ENCODE results near the gene KMT5C.
"Not testable (repeated sequence)": the region's sequence is repeated elsewhere in the genome, so short reads cannot be mapped to it uniquely, and the experiment has no call there.

Gene KMT5C

DNA sequence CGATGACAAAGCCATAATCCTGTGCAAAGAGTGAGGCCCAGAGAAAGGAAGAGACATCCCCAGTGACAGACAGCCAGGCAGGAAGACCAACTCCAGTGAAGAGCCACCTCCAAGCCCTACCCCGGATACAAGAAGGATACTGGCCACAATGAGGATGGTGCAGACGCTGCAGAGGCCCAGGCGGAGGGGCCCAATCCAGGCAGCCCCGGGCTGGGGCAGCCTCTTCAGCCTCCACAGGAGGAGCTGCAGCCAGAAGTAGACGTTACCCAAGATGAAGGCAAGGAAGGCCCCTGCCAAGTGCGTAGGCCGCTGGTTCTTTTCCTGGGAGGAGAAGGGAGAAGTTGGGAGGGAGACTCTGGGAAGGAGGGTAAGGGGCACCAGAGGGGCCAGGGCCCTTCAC, 23.0 kb upstream of the KMT5C start:
- no peak for DNase-seq (ENCODE audit: low read depth)

DNA sequence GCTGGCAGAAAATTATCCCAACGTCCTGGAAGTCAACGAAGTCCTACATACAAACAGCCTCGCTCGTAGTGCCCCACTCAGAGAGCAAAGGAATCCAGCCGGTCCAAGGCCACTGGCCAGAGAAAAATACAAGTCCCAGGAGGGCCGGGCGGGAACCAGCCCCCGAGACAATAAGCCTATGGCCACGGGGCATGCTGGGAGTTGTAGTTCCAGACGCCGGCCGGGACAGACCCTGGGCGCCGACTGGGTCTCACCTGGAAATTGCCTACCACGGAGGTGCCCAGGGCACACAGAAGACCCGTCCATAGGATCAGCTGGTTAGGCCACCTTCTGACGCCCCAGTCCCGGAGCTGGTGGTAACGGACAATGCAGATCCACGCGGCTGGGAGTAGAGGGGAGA, 19.9 kb upstream of the KMT5C start:
- DNase-seq (ENCODE audit: low read depth), result no peak

GRCh38 chr19:55320844-55321419, 18.7 kb upstream of the KMT5C start:
- DNase-seq (ENCODE audit: low read depth), result no peak

- no peak for DNase-seq (ENCODE audit: low read depth)
These were observed 18.1 kb upstream of the KMT5C start for GRCh38 chr19:55321466-55322137.

GRCh38 chr19:55322204-55322885, 17.3 kb upstream of the KMT5C start:
- no peak for DNase-seq (ENCODE audit: low read depth)

DNA sequence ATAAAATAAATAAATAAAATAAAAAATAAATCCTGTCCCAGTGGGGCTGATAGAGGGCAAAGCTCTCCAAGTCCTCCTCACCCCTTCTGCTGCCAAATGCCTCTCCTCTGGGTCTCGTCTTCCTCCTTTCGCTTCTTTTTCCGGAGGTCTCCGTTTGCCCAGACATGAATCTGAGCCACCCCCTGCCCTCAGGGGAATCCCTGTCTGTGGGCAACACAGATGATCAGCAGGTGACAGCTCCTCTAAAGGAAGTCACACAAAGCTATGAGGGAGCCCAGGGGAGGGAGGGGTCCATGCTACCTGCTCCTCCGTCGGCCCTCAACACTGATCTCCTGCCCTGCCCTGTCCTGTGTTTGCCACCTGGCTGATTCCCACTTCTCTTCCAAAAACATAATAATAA, 15.0 kb upstream of the KMT5C start:
- DNase-seq (ENCODE audit: low read depth), result no peak

GRCh38 chr19:55325172-55325571, 14.5 kb upstream of the KMT5C start, which contains the start of gene TMEM150B:
Gene TMEM150B (minus strand): TSS chr19:55325341. CDS start chr19:55321036, 4,305 bp downstream.
- no peak for DNase-seq (ENCODE audit: low read depth)

GRCh38 chr19:55328774-55329318, 10.8 kb upstream of the KMT5C start:
- DNase-seq (ENCODE audit: low read depth), result not testable (repeated sequence)

GRCh38 chr19:55329791-55330190, 9.9 kb upstream of the KMT5C start:
- not testable (repeated sequence) for DNase-seq (ENCODE audit: low read depth)

DNA sequence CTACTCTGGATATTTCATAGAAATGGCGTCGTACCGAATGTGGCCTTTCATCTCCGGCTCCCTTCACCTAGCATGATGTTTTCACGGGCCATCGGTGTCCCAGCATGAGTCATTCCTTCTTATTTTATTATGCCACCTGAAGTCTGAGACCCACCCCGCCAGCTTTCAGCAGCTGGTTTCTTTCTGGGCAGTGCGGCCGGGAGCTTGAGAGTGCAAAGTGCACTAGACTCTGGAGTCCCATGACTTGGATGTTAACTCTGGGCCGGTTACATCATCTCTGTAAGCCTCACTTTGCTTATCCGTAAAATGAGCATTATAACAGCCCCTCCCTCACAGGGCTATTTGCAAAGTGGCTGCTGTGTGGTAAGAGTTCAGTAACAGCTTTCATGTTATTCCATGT, 5.8 kb upstream of the KMT5C start:
- no peak for DNase-seq (ENCODE audit: low read depth)

GRCh38 chr19:55336101-55336500, 3.6 kb upstream of the KMT5C start:
- no peak for DNase-seq (ENCODE audit: low read depth)

DNA sequence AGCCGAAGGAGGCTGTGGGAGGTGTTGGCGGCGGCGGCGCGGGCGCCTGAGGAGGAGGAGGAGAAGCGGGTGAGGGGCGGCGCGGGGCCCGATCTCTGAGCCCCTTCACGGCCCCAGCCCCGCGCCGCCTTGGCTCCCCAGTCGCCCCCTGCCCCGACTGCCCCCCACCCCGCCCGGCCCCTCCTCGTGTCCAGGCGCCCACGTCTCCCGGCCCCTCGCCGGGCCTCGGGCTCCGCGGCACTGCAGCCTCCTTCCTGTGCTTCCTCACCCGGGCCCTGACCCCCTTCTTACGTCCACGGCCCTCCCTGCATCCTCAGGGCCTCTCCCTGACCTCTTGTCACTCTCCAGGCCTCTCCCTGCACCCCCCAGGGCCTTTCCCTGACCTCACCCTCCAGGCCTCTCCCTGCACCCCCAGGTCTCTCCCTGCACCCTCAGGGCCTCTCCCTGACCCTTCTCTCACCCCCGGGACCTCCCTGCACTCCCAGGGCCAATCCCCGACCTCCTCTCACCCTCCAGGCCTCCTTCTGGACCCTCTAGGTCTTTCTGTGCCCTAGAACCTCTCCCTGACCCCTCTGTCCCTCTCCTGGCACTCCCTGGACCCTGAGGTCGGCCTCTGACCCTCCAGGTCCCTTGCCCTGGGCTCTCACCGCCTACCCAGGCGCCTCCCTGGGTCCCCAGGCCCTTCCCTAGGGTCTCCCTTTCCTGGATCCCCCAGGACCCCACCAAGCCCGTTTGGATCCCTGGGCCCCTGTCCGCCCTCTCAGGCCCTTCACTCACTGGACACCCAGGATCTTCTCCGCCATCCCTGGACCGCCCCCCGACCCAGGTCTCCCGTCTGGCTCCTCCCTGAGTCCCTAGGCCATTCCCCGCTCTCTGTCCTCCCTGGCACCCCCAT, 460 bp downstream of the KMT5C start:
- DNase-seq (ENCODE audit: low read depth), result peak; percentile 44

DNA sequence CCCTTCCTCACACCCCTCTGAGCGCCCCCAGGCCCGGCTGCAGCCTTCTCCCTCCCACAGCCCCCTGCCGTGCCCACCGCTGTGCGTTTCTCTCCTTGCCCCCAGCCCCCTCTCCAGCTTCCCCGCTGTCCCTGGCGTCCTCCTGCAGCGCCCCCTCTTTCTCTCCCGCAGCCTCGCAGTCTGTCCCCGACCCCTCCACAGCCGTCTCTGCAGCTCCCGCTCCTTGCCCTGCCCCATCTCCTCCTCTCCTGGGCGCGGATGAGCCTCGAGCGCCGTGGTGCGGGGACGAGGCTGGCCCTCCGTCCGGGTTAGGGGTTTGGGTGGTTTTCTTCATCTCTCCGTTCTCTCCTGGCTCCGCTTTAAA, 1.1 kb downstream of the KMT5C start:
- DNase-seq (ENCODE audit: low read depth), result peak; percentile 22

DNA sequence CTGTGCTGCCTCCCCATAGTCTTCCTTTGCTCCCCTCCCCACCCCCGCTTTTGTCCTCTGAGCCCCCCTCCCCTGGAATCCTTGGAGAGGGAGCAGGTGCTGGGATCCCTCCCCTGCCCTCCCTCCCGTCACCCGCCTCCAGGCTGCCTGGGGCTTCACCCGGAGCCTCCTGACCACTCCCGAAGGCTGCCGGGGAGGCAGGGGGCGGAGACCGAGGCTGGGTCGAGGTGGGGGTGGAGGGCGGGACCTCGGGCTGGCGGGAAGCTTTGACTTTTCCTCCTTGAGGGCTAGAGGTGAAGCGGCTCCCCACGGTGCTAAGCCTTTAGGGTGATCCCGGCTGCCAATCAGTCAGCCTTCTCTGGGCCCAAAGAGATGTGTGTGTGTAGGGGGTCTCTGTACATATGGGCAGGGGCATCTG, 1.5 kb downstream of the KMT5C start:
- DNase-seq (ENCODE audit: low read depth), result peak; percentile 68

- no peak for DNase-seq (ENCODE audit: low read depth)
These were observed 2.2 kb downstream of the KMT5C start for GRCh38 chr19:55341595-55342531.

GRCh38 chr19:55344444-55344843, 4.8 kb downstream of the KMT5C start:
- no peak for DNase-seq (ENCODE audit: low read depth)

DNA sequence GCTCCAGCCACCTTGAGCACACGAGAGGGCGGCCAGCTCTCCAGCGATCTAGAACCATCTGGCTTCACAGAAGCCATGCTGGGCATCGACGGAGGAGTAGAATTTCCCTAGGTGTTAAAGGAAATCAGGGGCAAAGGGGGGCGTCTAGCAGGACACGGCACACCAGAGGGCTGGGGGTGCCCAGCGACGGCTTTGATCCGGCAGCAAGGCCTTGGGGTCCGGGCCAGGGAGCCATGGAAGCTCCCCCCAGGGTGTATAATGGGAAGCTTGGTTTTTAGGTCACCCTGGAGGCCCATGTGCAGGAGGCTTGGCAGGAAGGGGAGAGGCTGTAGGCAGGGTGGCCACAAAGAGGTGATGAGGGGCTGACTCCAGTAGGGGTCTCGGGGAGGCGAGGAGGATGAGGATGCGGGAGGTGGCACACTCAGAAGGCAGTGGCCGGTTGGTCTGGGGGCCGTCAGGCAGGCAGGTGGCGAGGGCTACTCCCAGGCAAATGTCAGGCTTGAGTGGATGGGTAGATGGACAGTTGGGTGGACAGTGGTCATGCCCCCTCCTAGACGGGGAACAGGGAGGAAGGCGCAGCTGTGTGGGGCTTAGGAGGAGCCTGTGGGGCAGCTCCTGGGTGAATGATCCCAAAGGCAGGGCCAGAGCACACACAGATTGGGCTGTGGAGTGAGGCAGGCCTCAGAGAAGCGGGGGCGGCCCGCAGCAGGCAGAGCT, 5.6 kb downstream of the KMT5C start:
- no peak for DNase-seq (ENCODE audit: low read depth)

DNA sequence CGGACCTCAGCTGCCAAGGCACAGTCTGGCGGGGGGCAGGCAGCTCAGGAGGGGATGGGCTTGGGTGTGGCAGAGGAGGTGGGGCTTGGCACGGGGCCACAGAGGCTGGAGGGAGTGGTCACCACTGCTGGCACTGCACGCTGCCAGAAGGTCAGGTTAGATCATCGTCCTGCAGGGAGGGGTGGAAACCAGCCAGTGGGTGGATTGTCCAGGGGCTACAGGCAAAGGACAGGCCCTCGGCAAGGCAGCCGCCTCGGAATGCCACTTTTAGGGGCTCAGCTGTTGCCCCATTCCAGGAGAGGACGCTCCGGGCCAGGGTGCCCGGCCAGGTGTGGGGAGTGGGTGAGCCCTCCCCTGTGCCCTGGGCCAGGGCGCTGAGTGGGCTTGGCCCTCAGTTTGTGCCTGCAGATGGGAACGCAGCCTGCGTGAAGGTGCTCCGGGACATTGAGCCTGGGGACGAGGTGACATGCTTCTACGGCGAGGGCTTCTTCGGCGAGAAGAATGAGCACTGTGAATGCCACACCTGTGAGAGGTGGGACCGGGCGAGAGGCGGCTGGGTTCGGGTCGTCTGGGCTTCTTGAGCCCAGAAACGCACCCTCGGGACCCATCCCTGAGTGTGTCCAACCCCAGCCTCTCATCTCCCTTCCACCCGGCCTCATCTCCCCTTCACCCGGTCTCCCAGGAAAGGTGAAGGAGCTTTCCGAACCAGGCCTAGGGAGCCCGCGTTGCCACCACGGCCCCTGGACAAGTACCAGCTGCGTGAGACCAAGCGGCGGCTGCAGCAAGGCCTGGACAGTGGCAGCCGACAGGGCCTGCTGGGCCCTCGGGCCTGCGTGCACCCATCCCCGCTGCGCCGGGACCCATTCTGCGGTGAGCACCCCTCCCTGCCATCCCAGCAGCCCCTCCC, 6.4 kb downstream of the KMT5C start:
- no peak for DNase-seq (ENCODE audit: low read depth)

- no peak for DNase-seq (ENCODE audit: low read depth)
These were observed 7.2 kb downstream of the KMT5C start for GRCh38 chr19:55346725-55347441.

Data from CMK (cell line).